K562 (cell line): ENCODE measurements around the gene ZMYND8. TPM values are rescaled to one million over a fixed set of nuclear protein-coding genes. Genes with fewer than 3 reads are reported as not detected.

Source experiments
- GATA2 ChIP-seq: sonication (generic); formaldehyde crosslinking; IDR thresholded peaks from 2 replicates; pipeline ENCODE4 v1.4.0; 2020; ENCODE audit warnings: mild to moderate bottlenecking, missing genetic modification reagents
- KLF10 ChIP-seq: fragments of 250-450 bp; sonication (Bioruptor Pico); IDR thresholded peaks from 2 replicates; pipeline ENCODE4 v1.6.1; 2021; ENCODE audit warnings: matching md5 sums
- MTF1 ChIP-seq: fragments of 250-450 bp; sonication (Bioruptor Pico); IDR thresholded peaks from 2 replicates; pipeline ENCODE4 v1.9.0; 2021; ENCODE audit warnings: moderate library complexity, mild to moderate bottlenecking, inconsistent platforms, borderline replicate concordance
- NFIX ChIP-seq: fragments of 250-450 bp; sonication (Bioruptor Pico); IDR thresholded peaks from 2 replicates; pipeline ENCODE4 v1.4.0; 2020; ENCODE audit warnings: low read depth, mild to moderate bottlenecking, moderate library complexity
- PML ChIP-seq: IDR thresholded peaks from 2 replicates; pipeline ENCODE4 v1.6.1; 2012; ENCODE audit warnings: low read length, inconsistent platforms
- SIN3A ChIP-seq, 2 experiments: fragments of 150-350 bp in 1 of 2; IDR thresholded peaks; 2 replicates each; pipeline ENCODE4 v1.6.1; 2011 to 2016; ENCODE audit warnings: borderline replicate concordance in 2 of 2, low read depth in 2 of 2, low read length in 2 of 2, mild to moderate bottlenecking in 2 of 2, moderate library complexity in 2 of 2; ENCODE audit not compliant: control insufficient read depth in 1 of 2
- SMAD4 ChIP-seq: fragments of 250-450 bp; sonication (Bioruptor Pico); conservative IDR thresholded peaks from 2 replicates; pipeline ENCODE4 v1.8.0; 2021; ENCODE audit warnings: inconsistent platforms, mild to moderate bottlenecking, moderate library complexity
- SMARCC2 ChIP-seq: fragments of 450-650 bp; IDR thresholded peaks from 2 replicates; pipeline ENCODE4 v1.6.1; 2017; ENCODE audit warnings: antibody characterized with exemption, moderate library complexity, mild to moderate bottlenecking, low read depth
- TAF7 ChIP-seq: fragments of 450-650 bp; IDR thresholded peaks from 2 replicates; pipeline ENCODE4 v1.6.1; 2016; ENCODE audit warnings: missing genetic modification characterization, missing compliant biosample characterization
- TAF9B ChIP-seq: fragments of 450-650 bp; IDR thresholded peaks from 2 replicates; pipeline ENCODE4 v1.6.1; 2018; ENCODE audit warnings: mild to moderate bottlenecking; ENCODE audit not compliant: partially characterized antibody
- TCF7L2 ChIP-seq: fragments of 150-350 bp; IDR thresholded peaks from 2 replicates; pipeline ENCODE4 v1.6.1; 2016; ENCODE audit warnings: low read depth, mild to moderate bottlenecking, low read length, moderate library complexity
- ZNF146 ChIP-seq: IDR thresholded peaks from one replicate; pipeline ENCODE4 v1.6.1; 2018; ENCODE audit warnings: missing compliant biosample characterization; ENCODE audit not compliant: unreplicated experiment
- ZNF589 ChIP-seq: fragments of 200-800 bp; sonication (Bioruptor generic); IDR thresholded peaks from 2 replicates; pipeline ENCODE4 v1.6.1; 2016; ENCODE audit warnings: low read depth, missing genetic modification characterization, missing compliant biosample characterization
- ZNF740 ChIP-seq, 3 experiments: fragments of 200-800 bp in 1 of 3; sonication (Bioruptor generic) in 1 of 3; sonication (generic) in 1 of 3; formaldehyde crosslinking in 1 of 3; IDR thresholded peaks; 2 replicates each; pipeline versions ENCODE4 v1.6.1 to v1.8.0; 2016 to 2022; ENCODE audit warnings: mild to moderate bottlenecking in 2 of 3, missing compliant biosample characterization in 2 of 3, missing genetic modification characterization in 2 of 3, missing genetic modification reagents in 1 of 3
- polyA plus RNA-seq, 8 experiments: library from polyadenylated mRNA; depleted of rRNA in 4 of 8; stranded (reverse) in 5 of 8; unstranded in 3 of 8; fragments of >200 nt; fragmentation: Nextera tagmentation in 2 of 8; fragmentation: Illumina TruSeq in 1 of 8; extraction: Ambion mirVana in 2 of 8; extraction: Trizol in 1 of 8; gene quantifications; 2 replicates each; pipeline versions ENCODE4 v1.2.1 to v1.2.3, GENCODE V29; 2011 to 2014; ENCODE audit warnings: inconsistent platforms in 1 of 8, missing spikeins in 1 of 8
- total RNA-seq, 7 experiments: library from RNA; depleted of rRNA in 6 of 7; stranded (reverse); fragments of >200 nt in 6 of 7; fragmentation: Illumina TruSeq in 2 of 7; extraction: Trizol in 2 of 7; gene quantifications; 2 replicates each; pipeline versions ENCODE4 v1.2.1 to v1.2.3, GENCODE V29; 2011 to 2021; ENCODE audit warnings: low replicate concordance in 1 of 7
- TF ChIP-seq, protein P1 (sequence below): fragments of 250-450 bp; sonication (Bioruptor Pico); IDR thresholded peaks from 2 replicates; pipeline ENCODE4 v1.5.1; 2021; ENCODE audit warnings: mild to moderate bottlenecking
- TF ChIP-seq, protein P2 (sequence below): fragments of 250-450 bp; sonication (Bioruptor Pico); IDR thresholded peaks from 2 replicates; pipeline ENCODE4 v1.8.0; 2022; ENCODE audit warnings: inconsistent platforms, mild to moderate bottlenecking, moderate library complexity, borderline replicate concordance
- TF ChIP-seq, protein P3 (sequence below): sonication (generic); formaldehyde crosslinking; IDR thresholded peaks from 2 replicates; pipeline ENCODE4 v1.8.0; 2022; ENCODE audit warnings: mild to moderate bottlenecking, missing genetic modification reagents, borderline replicate concordance
- TF ChIP-seq, protein P4 (sequence below), 2 experiments: fragments of 200-800 bp in 1 of 2; sonication (Bioruptor generic) in 1 of 2; sonication (generic) in 1 of 2; formaldehyde crosslinking in 1 of 2; IDR thresholded peaks in 1 of 2; conservative IDR thresholded peaks in 1 of 2; 2 replicates each; pipeline versions ENCODE4 v1.5.0 to v1.6.1; 2016 to 2020; ENCODE audit warnings: missing compliant biosample characterization in 1 of 2, missing genetic modification characterization in 1 of 2, missing genetic modification reagents in 1 of 2

Gene ZMYND8
- total and polyA plus RNA-seq, 9 of the 15 experiments (the other 6 are each of a cell fraction or from before 2014, with no cell fraction given), result 31.8 to 148 (median 71.9) TPM

- TF ChIP-seq, protein P1, sequence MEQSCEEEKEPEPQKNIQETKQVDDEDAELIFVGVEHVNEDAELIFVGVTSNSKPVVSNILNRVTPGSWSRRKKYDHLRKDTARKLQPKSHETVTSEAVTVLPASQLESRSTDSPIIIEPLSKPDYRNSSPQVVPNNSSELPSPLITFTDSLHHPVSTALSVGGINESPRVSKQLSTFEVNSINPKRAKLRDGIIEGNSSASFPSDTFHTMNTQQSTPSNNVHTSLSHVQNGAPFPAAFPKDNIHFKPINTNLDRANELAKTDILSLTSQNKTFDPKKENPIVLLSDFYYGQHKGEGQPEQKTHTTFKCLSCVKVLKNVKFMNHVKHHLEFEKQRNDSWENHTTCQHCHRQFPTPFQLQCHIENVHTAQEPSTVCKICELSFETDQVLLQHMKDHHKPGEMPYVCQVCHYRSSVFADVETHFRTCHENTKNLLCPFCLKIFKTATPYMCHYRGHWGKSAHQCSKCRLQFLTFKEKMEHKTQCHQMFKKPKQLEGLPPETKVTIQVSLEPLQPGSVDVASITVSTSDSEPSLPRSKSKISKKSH, result no peak
- TF ChIP-seq, protein P2, sequence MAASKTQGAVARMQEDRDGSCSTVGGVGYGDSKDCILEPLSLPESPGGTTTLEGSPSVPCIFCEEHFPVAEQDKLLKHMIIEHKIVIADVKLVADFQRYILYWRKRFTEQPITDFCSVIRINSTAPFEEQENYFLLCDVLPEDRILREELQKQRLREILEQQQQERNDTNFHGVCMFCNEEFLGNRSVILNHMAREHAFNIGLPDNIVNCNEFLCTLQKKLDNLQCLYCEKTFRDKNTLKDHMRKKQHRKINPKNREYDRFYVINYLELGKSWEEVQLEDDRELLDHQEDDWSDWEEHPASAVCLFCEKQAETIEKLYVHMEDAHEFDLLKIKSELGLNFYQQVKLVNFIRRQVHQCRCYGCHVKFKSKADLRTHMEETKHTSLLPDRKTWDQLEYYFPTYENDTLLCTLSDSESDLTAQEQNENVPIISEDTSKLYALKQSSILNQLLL, result no peak
- 0 out of 4 replicates have a peak, but pooled peaks of 1 of the 2 experiments have one; percentile 17 for TF ChIP-seq SIN3A (IDR thresholded peaks at IDR 0.05; ENCODE audit: borderline replicate concordance in 2 of 2, control insufficient read depth in 1 of 2, low read depth in 2 of 2, low read length in 2 of 2)
- no peak for TF ChIP-seq ZNF589 (CRISPR knock-in tag)
- peak; percentile 91; the same call in 1 of the 2 replicates for TF ChIP-seq SMAD4 (CRISPR knock-in tag)
- TF ChIP-seq ZNF146 (CRISPR knock-in tag), result no peak
- TF ChIP-seq GATA2 (CRISPR knock-in tag), result no peak
- TF ChIP-seq TAF9B, result no peak
- no peak for TF ChIP-seq TCF7L2
- TF ChIP-seq, protein P3, sequence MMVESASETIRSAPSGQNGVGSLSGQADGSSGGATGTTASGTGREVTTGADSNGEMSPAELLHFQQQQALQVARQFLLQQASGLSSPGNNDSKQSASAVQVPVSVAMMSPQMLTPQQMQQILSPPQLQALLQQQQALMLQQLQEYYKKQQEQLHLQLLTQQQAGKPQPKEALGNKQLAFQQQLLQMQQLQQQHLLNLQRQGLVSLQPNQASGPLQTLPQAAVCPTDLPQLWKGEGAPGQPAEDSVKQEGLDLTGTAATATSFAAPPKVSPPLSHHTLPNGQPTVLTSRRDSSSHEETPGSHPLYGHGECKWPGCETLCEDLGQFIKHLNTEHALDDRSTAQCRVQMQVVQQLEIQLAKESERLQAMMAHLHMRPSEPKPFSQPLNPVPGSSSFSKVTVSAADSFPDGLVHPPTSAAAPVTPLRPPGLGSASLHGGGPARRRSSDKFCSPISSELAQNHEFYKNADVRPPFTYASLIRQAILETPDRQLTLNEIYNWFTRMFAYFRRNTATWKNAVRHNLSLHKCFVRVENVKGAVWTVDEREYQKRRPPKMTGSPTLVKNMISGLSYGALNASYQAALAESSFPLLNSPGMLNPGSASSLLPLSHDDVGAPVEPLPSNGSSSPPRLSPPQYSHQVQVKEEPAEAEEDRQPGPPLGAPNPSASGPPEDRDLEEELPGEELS, result no peak
- TF ChIP-seq TAF7, result peak; percentile 78
- TF ChIP-seq NFIX, result no peak
- TF ChIP-seq, protein P4, sequence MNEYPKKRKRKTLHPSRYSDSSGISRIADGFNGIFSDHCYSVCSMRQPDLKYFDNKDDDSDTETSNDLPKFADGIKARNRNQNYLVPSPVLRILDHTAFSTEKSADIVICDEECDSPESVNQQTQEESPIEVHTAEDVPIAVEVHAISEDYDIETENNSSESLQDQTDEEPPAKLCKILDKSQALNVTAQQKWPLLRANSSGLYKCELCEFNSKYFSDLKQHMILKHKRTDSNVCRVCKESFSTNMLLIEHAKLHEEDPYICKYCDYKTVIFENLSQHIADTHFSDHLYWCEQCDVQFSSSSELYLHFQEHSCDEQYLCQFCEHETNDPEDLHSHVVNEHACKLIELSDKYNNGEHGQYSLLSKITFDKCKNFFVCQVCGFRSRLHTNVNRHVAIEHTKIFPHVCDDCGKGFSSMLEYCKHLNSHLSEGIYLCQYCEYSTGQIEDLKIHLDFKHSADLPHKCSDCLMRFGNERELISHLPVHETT (CRISPR knock-in tag; conservative IDR thresholded peaks at IDR 0.05 in 1 of 2, IDR thresholded peaks at IDR 0.05 in 1 of 2), result peak in 1 of 2 experiments; percentile 88; a peak in 2 of 4 replicates
- TF ChIP-seq ZNF740 (CRISPR knock-in tag; IDR thresholded peaks at IDR 0.05), result no peak
- TF ChIP-seq ZNF740 (tag; IDR thresholded peaks at IDR 0.05), result peak in 1 of 2 experiments; percentile 82; a peak in 3 of 4 replicates
- TF ChIP-seq KLF10 (CRISPR knock-in tag), result no peak
- TF ChIP-seq PML, result no peak; the same call in 1 of the 2 replicates
- 0 out of 2 replicates have a peak, but pooled peaks have one; percentile 28 for TF ChIP-seq SMARCC2
- no peak for TF ChIP-seq MTF1 (CRISPR knock-in tag)
These were observed 968 bp upstream of the ZMYND8 start (continued) for GRCh38 chr20:47357296-47358038.
